GM18873 (cell line): Measurements from ENCODE around the gene TMEM72.

Experiments
- ATAC-seq: cut with Tn5 transposase; IDR thresholded peaks from one replicate; pipeline ENCODE4 v1.9.1; 2021; ENCODE audit warnings: mild to moderate bottlenecking, moderate library complexity, moderate number of reproducible peaks; ENCODE audit not compliant: unreplicated experiment, low FRiP score

The TMEM72 gene

DNA sequence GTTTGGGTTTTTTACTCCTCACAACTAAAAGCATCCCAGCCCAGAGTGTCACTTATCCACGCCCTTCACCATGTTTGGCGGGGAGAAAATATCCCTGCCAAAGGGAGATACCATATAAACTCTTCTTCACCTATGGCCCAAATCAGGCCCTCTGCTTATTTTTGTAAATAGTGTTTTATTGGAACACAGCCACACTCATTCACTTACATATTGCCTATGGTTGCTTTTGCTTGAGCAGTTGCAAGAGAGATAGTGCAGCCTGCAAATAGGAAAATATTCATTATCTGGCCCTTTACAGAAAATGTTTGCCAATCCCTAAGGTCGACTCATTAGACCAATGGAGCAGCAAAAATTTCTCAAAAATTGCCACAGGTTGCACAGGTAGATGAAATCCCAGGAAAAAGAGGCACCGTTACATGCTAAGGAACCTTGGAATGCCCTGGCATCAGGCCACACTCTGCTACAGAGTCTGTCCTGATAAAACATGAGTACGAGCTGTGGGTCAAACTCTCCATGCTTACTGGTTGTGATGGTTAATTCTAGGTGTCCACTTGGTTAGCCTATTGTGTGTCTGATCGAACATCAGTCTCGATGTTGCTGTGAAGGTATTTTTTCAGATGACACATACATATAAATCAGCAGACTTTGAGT lies 40.6 kb downstream of the TMEM72 start:
- ATAC-seq: no peak

DNA sequence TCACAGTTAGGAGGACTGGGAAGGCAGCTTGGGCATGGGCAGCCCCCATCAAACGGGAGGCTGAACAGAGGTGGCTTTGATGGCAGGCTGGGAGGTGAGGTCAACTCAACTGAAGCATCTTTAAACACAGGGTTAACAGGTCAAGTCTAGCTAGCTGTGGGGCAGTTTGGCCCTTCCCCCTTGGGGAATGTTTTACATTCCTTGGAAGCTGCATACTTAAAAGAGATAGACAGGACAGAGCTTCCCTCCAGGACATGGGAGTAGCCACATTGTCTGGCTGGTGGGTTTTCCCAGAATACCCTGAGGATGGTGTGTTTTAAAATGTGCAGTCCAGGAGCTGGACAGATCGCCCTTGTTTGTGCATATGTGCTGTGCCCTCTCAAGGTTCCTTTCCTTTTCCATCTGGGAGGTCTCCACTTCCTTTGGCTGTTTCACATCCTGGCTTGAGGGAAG lies 41.7 kb downstream of the TMEM72 start:
- ATAC-seq: no peak

DNA sequence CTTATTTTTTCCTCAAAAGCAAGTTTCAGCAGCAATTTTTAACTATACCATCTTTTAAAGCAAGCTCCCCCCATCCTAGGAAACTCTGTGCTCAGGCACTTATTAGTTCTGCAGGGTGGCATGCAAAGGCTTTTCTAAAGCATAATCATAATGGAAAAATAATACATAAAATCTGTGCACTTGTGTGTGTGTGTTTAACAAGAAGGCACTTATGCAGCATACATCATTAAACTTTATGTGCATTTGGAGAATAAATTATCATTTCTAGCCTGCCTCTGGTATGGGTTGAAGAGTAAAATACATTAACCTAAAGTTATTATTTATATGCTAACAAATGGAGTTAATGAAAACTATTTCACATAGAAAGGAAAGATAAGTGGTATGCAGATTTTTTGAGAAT lies 42.9 kb downstream of the TMEM72 start:
- no peak for ATAC-seq

DNA sequence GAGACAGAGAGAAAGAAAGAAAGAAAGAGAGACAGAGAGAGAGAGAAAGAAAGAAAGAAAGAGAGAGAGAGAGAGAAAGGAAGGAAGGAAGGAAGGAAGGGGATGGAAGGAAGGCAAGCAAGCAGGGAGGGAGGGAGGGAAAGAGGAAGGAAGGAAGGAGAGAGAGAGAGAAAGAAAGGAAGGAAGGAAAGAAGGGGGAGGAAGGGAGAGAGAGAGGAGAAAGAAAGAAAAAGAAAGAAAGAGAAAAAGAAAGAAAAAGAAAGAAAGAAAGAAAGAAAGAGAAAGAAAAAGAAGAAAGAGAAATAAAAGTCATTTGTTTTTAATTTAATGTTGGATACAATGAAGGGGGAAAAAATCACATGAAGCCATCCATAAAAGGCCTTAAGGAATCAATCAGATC lies 43.8 kb downstream of the TMEM72 start:
- ATAC-seq: no peak

DNA sequence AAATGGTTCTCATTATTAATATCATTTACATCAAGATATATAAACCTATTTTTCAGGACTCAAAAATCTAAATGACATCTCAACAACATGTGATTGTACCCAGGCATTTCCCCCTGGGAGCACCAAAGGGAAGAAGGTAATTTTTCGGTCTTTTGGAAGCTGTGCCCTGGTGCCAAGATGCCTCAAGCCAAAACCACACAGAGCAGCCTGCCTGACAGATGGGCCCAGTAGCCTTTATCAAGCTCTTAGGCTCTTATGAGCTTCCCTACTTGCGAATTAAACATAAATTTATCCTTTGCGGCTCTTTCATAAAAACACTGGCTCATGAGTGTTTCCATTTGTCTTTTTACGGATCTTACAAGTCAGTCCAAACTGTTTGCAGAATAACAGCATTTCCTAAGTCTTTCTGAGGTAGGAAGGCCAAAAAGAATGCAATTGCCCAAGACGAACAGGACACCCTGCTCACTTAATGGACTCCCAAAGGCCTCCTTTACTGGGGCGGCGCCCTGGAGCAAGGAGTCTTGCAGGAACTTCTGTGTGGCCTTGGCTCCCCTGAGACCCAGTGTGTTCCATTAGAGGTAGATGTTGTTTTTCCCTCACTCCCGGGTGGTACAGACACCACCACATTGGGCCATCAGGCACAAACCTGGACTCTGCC lies 44.4 kb downstream of the TMEM72 start:
- no peak for ATAC-seq

DNA sequence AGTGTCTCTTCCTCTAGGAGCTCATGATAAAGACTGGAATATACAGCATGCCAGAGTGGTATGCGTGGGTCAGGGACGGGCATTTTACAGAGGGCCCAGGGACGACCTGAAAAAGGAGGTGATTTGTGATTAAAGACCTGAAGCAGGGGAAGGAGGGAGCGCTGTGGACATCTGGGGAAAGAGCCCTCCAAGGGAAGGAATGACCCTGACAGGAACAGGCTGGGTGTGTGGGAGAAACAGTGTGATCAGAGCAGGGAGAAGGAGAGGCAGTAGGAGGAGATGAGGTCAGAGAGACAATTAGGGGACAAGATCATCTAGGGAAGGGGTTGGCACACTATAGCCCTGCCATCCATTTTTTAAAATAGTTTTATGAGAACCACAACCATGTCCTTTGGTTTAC lies 45.1 kb downstream of the TMEM72 start:
- ATAC-seq: no peak

DNA sequence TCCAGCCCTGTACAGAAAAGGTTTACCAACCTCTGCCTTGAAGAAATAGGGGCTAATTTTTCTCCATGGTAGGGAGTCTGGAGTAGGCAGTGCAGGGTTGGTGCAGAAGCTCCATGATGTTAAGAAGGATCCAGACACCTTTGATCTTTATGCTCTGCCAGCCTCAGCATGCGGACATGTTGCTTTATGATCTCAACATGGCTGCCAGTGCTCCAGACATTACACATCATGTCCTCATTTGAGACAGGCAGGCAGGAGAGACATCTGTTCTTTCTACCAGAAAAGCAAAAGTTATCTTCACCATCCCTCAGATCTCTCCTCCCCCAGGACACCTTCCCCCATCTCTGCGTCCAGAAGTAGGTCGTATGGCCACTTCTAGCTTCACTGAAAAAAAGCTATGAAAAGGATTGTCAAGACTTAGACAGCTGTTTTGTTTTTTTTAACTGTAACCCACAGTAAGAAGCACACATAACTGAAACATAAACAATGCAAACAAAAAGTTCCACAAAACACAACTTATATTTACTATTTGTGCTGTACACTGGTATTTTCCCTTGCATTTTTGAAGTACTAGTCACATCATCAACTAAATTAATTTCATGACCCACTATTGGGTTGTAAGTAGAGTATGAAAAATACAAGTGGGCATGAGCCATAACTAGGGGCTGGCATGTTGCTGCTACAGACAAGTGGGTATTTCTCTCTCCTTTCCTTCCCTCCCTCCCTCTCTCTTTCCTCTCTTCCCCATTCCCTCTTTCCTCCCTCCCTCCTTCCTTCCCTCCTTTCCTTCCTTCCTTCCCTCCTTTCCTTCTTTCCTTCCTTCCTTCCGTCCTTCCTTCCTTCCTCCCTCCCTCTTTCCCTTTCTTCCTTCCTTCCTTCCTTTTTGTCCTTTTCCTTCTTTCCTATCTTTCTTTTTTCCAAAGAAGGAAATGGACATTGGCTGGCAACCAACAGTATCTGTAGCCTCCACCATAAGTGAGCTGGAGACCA lies 45.9 kb downstream of the TMEM72 start:
- ATAC-seq: no peak

DNA sequence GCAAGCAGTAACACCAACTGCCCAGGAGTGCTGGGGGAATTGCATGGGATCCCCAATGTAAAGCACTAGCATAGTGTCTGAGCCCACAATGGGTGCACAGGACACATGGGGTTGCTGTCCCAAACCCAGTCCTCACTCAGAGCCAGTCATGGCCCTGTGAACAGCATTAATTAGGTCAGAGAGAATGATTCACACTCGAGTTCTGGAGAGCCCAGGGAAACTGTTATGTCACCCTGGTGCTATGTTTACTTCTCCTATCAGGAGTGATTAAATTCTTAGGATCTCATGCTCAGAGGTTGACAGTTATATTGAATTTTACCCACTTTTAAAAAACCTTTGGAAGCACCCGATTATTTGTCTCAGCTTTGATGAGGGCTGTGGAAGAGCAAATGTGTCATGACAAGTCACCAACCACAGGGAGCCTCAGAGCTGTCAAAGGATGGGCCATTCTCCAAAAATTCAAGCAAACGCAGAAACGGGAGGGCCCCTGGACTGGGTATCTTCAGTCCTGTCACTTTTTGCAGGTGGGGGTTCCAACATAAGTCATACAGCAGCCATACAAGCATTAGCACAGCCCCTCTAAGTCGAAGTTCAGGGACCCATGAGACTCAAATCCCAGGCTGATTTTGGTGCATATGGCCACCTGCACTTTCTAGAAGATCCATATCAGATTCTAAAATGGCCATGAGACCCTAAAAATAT lies 47.2 kb downstream of the TMEM72 start:
- ATAC-seq: no peak

DNA sequence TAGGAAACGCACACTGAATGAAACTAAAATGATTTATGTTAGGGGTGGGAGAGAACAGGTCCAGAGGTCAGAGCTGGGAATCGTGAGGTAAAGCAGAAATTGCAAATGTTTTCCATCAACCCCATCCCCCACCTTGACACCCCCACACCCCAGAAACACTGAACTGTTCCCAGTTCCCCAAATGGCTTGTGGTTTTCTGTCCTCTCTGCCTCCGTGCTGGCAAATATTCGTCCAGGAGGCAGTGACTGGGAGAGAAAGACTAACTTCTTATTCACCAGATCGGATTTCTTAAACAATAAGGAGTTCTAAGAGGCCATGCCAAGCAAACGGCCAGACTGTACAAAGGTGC lies 47.7 kb downstream of the TMEM72 start:
- ATAC-seq: no peak

DNA sequence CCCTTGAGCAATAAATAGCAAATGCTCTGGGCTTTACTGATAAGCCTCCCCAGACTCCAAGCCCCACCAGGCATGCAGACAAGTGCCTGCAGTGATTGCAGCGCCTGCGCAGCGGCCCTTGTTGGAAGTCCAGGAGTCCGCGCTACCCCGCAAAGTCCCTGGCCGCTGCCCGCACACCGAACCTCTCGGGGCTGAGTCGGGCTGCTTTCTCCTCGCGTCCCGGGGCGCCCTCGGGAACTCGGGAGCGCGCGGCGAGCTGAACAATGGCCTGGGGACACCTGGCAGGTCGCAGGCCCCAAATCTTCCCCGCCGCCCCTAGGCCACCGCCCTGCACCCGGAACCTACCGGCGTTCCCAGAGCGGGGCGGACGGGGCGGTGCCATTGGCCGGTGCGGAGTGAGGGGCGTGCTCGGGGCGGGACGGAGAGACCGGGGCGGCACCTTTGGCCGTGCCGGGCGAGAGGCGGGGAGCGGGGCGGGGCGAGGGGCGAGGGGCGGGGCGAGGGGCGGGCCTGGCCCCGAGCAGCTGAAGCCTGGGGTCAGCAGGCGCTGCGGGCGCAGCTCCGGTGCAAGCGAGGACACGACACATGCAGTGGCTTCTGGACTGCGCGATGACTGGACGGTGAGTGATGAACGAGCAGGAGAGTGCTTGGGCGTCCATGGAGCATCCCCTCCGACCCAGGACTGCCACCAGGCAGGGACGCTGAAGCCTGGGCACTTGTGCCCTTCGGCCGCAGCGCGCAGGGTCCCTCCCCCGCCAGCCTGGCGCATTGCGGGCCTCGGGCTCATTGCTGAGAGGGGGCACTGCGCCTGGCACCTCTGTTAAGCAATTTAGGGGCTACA lies 48.3 kb downstream of the TMEM72 start, which contains the start of gene RASSF4:
Gene RASSF4 (plus strand): TSS at position 556 of the 841 bp plus-strand sequence. CDS start 10,401 bp downstream, outside the sequence.
- peak; percentile 88 for ATAC-seq

DNA sequence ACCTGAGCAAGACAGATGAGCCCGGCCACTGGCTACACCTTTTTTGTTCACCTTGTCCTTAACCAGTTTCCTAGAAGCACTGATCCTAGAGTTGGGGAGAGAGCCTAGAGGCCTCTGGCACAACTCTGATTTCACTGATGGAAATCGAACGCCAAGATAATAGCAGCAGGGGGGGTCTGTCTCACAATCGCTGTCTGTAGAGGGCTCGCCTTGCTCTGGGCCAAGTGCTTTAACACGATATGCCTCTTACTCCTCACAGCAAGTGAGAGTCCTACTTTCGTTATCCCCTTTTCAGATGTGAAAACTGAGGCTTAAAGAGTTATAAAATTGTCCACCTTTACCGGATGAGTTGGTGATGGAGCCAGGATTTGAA lies 48.9 kb downstream of the TMEM72 start:
- ATAC-seq: no peak

DNA sequence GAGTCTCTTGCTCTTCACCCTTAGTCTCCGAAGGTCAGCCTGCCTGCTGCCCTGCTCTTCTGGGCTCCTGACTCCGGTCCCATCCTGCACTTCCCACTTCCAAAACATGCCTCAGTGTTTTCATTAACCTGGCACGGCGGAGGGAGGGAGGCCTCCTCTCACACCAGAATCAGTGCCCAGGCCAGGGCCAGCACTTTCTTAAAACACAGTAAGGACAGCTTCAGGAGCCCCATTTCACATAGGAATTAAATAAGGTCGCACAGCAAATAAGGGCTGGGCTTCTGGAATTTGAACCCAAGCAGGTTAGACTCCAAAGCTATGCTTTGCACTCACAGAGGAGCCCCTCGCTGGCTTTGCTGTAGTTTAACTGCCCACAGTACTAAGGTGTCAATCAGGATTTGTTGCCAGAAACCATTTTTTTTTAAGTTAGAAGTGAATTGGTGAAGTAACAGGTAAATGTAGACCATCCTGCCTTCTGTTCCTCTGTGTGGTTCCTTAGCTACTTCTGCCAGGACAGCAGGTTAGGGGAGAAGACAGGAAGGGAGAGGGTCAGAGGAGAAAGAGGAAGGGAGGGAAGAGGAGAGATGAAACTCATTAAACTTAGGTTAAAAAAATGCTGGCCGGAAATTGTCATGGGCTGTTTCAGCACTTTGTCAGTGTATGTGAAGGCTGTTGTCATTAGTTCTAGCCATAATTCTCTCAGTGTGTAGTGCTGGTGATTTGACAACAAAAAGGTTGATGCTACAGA lies 49.5 kb downstream of the TMEM72 start:
- ATAC-seq: no peak

DNA sequence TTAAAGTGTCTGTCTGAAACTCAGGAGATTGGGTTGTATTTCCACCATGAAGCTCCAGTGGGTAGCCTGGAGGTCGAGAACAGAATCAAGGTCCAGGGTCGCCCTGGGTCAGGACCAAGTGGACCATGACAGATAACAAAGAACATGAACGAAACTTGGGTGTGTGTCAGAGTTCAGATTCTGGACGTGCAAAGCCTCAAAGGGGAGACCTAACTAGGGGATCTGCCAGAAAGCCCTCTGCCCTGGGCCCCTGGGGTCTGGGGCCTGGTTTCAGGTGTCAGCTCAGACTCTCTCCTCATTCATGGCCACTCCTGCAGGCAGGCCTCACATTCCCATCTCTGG lies 50.1 kb downstream of the TMEM72 start:
- no peak for ATAC-seq

DNA sequence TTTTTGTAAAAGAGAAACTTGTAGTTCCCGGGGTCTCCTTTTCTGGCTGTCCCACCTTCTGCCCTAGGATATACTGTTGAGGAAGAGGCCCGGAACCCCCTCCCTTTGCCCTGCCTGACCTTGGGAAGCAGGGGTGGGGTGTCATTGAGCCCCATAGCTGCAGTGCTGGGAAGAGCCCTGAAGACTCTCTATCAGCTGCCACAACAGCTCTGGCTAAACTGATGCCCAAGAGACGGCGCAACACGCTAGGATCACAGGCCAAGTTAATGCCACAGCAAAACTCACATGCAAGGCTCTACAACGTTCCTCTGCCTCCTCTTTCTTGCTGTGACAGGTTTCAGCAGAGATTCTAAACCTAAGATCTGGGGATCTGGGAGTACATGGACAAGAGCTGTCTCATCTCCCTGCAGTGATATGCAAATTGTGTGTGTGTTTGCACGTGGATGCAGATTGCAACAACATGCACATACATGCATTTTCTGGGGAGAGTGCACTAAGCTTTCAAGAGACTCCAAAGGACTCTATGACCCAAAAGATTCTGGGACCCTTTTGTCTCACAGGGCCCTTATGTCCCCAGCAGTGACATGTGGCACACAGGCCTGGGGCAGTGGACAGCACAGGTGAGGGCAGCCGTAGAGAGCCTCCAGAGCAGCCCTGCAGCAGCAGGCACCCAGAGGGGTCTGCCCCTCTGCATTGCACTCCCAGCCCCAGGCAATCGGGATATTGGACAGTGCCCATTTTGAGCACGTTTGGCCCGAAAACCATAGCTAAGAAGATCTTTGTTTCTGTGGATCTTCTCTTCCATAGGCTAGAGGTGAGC lies 51.0 kb downstream of the TMEM72 start:
- no peak for ATAC-seq

DNA sequence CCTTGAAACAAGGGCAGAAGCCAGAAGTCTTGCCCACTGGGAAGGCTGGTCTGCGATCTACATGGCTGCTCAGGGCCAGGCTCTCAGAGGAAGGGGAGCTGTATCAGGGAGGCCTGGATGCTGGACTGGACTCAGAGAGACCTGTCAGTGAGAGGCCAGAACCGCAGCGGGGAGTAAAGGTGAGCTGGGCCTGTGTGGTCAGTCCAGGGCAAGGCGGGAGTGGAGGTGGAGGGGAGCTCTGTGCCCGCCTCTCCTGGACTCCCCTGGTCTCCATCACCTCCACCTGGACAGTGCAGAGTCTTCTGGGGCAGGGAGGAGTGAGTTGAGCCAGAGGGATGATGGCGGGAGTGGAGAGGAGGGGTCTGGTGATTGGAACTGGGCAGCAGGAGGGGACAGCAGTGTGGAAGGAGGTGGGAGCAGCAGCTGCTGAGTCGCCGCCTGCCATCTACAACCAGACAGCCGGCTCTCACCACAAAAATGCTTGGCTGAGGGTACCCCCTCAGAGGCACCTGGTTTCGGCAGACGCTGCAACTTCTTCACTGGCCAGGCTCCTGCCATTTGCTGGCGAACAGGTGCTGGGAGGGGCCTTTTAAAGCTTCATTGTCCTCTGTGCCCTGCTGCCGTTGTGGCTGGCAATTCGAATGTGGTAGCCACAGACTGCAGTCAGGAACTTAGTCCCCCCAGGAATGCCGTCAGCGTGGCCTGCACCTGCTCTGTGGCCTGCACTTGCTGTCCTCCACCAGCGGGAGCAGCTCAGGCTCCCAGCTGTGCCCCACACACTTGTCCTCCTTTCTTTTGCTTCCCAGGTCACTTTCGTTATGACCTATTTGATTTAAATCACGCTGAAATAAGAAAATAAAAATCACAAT lies 52.0 kb downstream of the TMEM72 start:
- ATAC-seq: no peak

DNA sequence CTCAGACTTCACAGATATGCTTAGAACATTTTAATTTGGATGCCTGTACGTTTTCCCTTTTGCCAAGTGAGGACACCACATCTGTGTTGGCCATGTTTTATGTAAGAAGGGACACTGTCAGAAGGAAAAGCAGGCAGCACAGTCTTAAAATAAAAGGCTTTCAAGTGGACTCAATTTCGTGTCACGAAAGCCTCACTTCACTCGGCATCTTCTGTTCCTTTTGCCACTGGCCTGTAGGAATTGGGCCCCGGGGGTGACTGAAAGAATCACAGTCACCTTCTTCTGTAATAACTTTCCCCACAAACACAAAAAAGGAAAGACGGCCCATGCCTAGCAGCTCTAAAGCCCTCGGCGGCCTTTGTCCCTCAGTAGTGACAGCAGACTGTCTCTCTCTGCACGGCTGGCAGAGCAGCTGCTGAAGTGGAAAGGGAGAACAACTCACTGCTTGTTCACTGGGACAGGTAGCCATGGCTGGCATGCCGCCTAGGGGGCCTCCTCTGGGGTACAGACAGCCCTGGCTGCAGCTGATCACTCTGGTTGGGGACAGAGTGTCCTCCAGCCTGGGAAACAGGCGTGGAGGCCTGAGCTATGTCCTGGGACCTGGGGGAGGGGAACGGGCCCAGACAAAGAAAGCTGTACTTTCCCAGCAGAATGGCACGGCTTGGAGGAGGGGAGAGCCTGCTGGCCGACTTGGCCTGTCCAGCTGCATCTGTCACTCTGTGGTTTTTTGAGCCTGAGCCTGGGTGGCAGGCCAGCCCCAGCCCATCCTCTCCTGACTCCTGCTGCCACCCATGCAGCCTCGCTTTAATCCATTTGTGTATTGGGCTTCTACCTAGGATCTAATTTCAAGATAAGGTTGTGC lies 52.9 kb downstream of the TMEM72 start:
- no peak for ATAC-seq
